Activated CD8-positive, alpha-beta memory T cell treated with anti-CD3 and anti-CD28 coated beads for 36 hours (primary cell): ENCODE measurements around the gene C1QL1. TPM values are rescaled to one million over a fixed set of nuclear protein-coding genes. Genes with fewer than 3 reads are reported as not detected.

Experiments used
- CTCF ChIA-PET: fragments of 350-600 bp; sonication (Branson Sonifier 250); formaldehyde crosslinking; loops from one replicate; lab custom pipeline; 2021; ENCODE audit warnings: antibody characterized with exemption; lab: Charles Lee
- POLR2A ChIA-PET: fragments of 350-600 bp; sonication (Branson Sonifier 250); formaldehyde crosslinking; loops from one replicate; lab custom pipeline; 2021; ENCODE audit warnings: antibody characterized with exemption; lab: Charles Lee
- total RNA-seq, 2 experiments: library from RNA; stranded (reverse); gene quantifications; one replicate each; pipeline ENCODE4 v1.2.3, GENCODE V29; 2021

C1QL1 gene
- total RNA-seq, 2 experiments from 2014 or later, result 0.21 TPM; not detected in 1

GRCh38 chr17:44912763-44913544 lies 55.1 kb downstream of the C1QL1 start:
- CTCF ChIA-PET, result interaction anchor here (0.6 to 1.6 kb wide), 5 partner anchors 8 to 222 kb away, joined by 3 to 5 read pairs (median 3); partner anchors contain the start of gene ACBD4
- POLR2A ChIA-PET, result interaction anchor here (0.6 kb wide), 1 partner anchor 26 kb away, joined by 3 read pairs; no protein-coding TSS in a partner anchor

GRCh38 chr17:44911133-44912001 lies 56.7 kb downstream of the C1QL1 start:
- CTCF ChIA-PET, result interaction anchor here (0.6 to 2.9 kb wide), 6 partner anchors 9 to 407 kb away, joined by 3 to 22 read pairs (median 4); no protein-coding TSS in a partner anchor
- POLR2A ChIA-PET, result no interaction called here

- POLR2A ChIA-PET, result no interaction called here
- CTCF ChIA-PET, result interaction anchor here (0.5 to 2.9 kb wide), 6 partner anchors 9 to 139 kb away, joined by 3 to 22 read pairs (median 4); no protein-coding TSS in a partner anchor
Measured at GRCh38 chr17:44910231-44911106, 57.6 kb downstream of the C1QL1 start.

Other genes with a start within 250 kb of the C1QL1 start
- gene ADAM11, start 209.3 kb downstream of the C1QL1 start, total RNA-seq, result under 1 TPM; 0.10 to 0.21 TPM
- gene GJC1, start 138.0 kb downstream of the C1QL1 start, total RNA-seq, result 1 to 10 TPM; 8.6 to 8.8 TPM
- not detected for gene HIGD1B, start 120.4 kb downstream of the C1QL1 start, total RNA-seq
- 100 to 1,000 TPM; 239 to 242 TPM for gene EFTUD2, start 68.9 kb downstream of the C1QL1 start, total RNA-seq
- gene GFAP, start 52.8 kb downstream of the C1QL1 start, total RNA-seq, result not detected
- 10 to 100 TPM; 34.1 to 35.7 TPM for gene KIF18B, start 20.5 kb downstream of the C1QL1 start, total RNA-seq
- gene DCAKD, start 83.3 kb upstream of the C1QL1 start, total RNA-seq, result 10 to 100 TPM; 32.0 to 32.6 TPM
- 100 to 1,000 TPM; 179 to 180 TPM for gene NMT1, start 93.0 kb upstream of the C1QL1 start, total RNA-seq
- gene PLCD3, start 164.2 kb upstream of the C1QL1 start, total RNA-seq, result 1 to 10 TPM; 4.6 to 5.1 TPM
- gene ACBD4, start 167.4 kb upstream of the C1QL1 start, total RNA-seq, result 1 to 10 TPM; 9.1 to 9.3 TPM
- gene HEXIM1, start 180.2 kb upstream of the C1QL1 start, total RNA-seq, result 10 to 100 TPM; 34.6 to 34.7 TPM
- 1 to 10 TPM; 5.3 to 5.8 TPM for gene HEXIM2, start 193.6 kb upstream of the C1QL1 start, total RNA-seq